Posterior vena cava (tissue), 2 donors: ENCODE results near the gene PHPT1. TPM values are rescaled to one million over a fixed set of nuclear protein-coding genes. Genes with fewer than 3 reads are reported as not detected.
"Not testable (repeated sequence)": the region's sequence is repeated elsewhere in the genome, so short reads cannot be mapped to it uniquely, and the experiment has no call there.

Experiments used
- DNase-seq: peaks from one replicate; pipeline ENCODE4 v3.0.0-alpha.2; 2020; ENCODE audit warnings: low spot score
- intact Hi-C, 2 donors: fragments of 100-400 bp; cut with DNase I; formaldehyde crosslinking; loops; one replicate each; pipeline versions ENCODE4 v1.14.1 to v1.14.2; 2022 to 2023
- total RNA-seq, 2 donors: library from RNA; stranded (reverse); fragmentation: NEBNext Ultra II Directional; extraction: Animal tissue kit (Norgen Biotek cat#: 25700); gene quantifications; one replicate each; pipeline ENCODE4 v1.2.1, GENCODE V29; 2021
- donor health status: DM: yes; HTN: yes; CAD: no.
- donor health status: DM: yes; HTN: yes; CAD: no.

Gene PHPT1
- total RNA-seq, 2 donors from 2014 or later = 71.7 to 87.9 TPM

DNA sequence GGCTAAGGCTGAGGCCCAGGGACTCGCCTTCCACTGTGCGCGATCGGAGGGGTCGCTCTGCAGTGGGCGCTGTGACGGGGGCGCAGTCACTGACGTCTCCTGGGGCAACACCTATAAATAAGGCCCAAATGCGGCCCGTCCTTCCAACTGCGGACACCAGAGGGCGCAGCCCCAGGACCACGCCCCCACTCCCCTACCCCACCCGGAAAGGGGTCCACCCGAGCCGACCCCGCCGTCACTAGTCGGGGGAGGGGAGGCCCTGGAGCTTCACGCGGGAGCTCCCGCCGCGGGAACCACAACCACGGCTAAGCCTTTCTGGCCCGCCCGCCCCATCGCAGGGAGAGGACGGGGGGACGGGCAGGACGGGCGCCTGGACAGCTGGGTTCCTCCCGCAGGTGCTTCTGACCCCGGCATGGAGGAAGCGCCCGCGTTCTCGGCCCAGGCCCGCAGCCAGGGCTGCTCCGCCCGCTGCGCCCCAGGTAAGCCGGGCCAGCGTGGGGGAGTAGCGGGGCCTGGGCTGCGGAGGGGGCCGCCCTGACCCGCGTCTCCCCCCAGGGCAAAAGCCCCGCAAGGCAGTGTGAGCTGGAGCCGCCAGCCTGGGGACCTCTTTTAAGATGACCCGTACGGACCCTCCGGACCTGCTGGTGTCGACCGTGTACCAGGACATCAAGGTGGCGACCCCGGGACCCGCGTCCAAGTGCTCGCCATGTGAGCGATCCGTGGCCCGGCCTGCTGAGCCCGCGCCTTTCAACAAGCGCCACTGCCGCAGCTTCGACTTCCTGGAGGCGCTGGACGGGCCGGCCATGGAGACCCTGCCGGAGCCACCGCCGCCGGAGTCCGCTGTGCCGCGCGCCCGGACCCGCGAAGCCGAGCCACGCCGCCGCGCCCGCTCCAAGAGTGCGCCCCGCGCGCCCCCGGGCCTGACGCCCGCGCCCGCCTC is 5.1 kb upstream of the PHPT1 start:
- intact Hi-C loops = loop anchor here in 1 of 2 donors (5.0 to 10.0 kb wide), 2 partner anchors 98 to 191 kb away; partner anchors contain the start of genes FBXW5 and FUT7
- not testable (repeated sequence) for DNase-seq

- intact Hi-C loops = loop anchor here in 1 of 2 donors (5.0 to 10.0 kb wide), 2 partner anchors 97 to 190 kb away; partner anchors contain the start of genes FBXW5 and FUT7
- DNase-seq = no peak
These were observed 4.3 kb upstream of the PHPT1 start for GRCh38 chr9:136844761-136845464.

GRCh38 chr9:136845465-136846260 is 3.5 kb upstream of the PHPT1 start:
- no peak for DNase-seq
- intact Hi-C loops = loop anchor here in 1 of 2 donors (10.0 kb wide), 1 partner anchor 189 kb away; the partner anchor contains the start of gene FUT7

- no peak for DNase-seq
- intact Hi-C loops = loop anchor here in 1 of 2 donors (10.0 kb wide), 1 partner anchor 188 kb away; the partner anchor contains the start of gene FUT7
These were observed 2.7 kb upstream of the PHPT1 start for GRCh38 chr9:136846376-136847087.

DNA sequence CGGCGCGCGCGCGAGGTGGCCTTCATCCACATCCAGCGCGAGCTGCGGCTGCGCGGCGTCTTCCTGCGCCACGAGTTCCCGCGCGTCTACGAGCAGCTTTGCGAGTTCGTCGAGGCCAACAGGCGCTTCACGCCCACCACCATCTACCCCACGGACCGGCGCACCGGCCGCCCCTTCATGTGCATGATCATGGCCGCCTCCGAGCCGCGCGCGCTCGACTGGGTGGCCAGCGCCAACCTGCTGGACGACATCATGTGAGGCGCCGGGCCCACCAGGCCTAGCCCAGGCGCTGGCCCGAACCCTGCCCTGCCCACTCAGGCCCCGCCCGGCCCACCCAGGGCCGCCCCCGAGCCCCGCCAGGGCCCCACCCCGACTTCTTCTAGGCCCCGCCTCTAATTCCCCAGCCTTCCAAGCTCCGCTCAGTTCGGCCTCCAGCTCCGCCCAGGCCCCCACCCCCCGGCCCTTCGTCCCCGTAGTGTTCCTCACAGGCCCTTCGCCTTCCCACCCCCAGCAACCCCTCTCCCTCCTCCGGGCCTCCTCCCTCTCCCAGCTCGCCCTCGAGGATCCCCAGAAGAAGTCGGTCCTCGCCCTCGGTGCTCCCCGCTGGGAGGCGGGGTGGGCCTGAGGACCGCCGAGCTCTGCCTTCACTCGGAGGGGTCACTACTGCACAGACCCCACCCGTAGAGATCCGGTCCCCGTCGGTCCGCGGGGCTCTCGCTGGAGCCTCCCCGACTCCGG is 2.0 kb upstream of the PHPT1 start:
- DNase-seq = no peak

GRCh38 chr9:136847826-136848392 is 1.3 kb upstream of the PHPT1 start:
- peak; percentile 96 for DNase-seq

More for the DNA sequence above, 2.0 kb upstream of the PHPT1 start:
- intact Hi-C loops = loop anchor here in 1 of 2 donors (10.0 kb wide), 1 partner anchor 188 kb away; the partner anchor contains the start of gene FUT7

DNA sequence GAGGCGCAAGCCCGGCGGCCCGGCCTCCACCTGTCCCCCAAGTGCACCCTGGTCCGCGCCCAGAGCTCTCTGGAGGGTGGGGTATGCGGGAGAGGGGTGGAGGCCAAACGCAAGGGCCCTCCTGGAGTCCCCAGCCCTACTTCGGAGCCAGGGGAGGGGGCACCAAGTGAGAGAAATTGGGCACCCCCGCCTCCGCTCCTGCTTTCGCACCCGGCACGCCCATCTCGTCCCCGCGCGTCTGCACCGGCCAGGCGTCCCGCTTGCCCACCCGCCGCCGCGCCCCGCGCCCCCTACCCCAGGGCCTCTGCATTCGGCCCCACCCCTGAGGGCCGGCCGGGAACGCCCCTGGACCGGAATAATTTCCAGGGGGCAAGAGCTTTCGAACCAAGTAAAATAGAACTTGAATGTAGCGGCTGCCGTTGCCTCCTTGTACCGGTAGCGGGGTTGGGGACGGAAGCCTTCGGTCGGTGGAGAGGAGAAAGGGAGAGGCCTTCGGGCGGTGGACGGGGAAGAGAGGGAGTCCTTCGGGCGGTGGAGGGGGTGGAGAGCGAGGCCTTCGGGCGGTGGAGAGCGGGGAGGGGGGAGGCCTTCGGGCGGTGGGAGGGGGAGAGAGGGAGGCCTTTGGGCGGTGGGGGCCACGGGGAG is 694 bp upstream of the PHPT1 start:
- intact Hi-C loops = loop anchor here in 1 of 2 donors (10.0 kb wide), 1 partner anchor 186 kb away; the partner anchor contains the start of gene FUT7

More at GRCh38 chr9:136847826-136848392, 1.3 kb upstream of the PHPT1 start:
- intact Hi-C loops = loop anchor here in 1 of 2 donors (10.0 kb wide), 1 partner anchor 187 kb away; the partner anchor contains the start of gene FUT7

DNA sequence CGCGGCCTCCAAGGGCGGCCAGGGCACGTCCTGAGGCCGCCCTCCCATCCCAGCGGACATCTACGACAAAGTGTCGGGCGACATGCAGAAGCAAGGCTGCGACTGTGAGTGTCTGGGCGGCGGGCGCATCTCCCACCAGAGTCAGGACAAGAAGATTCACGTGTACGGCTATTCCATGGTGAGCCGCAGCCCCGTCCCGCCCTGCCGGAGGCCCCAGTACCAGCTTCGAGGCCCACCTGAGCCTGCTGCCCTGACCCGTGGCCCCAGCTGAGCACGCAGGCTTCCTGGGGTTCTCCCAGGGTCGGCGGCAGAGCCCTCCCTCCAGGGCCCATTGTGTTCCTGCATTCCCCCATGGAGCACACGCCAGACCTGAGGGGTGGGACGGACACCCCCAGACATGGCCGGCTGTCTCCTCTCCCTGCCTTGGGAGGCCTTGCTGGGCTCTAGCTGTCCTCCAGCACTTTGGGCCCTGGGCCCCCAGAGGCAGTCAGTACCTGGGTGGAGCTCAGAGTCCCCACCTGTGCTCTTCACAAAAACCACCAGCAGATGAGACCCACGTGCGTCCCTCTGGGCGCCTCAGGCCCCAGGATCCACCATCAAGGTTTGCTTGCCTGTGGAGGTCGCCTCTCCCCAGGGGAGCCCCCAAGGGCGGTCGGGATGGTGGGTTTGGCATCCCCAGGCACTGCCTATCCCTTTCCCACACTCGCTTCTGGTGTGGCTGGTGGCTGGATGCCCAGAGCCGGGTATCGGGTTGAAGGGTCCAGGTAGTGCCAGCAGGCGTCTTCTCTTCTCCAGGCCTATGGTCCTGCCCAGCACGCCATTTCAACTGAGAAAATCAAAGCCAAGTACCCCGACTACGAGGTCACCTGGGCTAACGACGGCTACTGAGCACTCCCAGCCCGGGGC is 1.0 kb downstream of the PHPT1 start:
- DNase-seq = no peak
- intact Hi-C loops = loop anchor here in 1 of 2 donors (10.0 kb wide), 1 partner anchor 185 kb away; the partner anchor contains the start of gene FUT7

More for the DNA sequence above, 694 bp upstream of the PHPT1 start:
- no peak for DNase-seq

DNA sequence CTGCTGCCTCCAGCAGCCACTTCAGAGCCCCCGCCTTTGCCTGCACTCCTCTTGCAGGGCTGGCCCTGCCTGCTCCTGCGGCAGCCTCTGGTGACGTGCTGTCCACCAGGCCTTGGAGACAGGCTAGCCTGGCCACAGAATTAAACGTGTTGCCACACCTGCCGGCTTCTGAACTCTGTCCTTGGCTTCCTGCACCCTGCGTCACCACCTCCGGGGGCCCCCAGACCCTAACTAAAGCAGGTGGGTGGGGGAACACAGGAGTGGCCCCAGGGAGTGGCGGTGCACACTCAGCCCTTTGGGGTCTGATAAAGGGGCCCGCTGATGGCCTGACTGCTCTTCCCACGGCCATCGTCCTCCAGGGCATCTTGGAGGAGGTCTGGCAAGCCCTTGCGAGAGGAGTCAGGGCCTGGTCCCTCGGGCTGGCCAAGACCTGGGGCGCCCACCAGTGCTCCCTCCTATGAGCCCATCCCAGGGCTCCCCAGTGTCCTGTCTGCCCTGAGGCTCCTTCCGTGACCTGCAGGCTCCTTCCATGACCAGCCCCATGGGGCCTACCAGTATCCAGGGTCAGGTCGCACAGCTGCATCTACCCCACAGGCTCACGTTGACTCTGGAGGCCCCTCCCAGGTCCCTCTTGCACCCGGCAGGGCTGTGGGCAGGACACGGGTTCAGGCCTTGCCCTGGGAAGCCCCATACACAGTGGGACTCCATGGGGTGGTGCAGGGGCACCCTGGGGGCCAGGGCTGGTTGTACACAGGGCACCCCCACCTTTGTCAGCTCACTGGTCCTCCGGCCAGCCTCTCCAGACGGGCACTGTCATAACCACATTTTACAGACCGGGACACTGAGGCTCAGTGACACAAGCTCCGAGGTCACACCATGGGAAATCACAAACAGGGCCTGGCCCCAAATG is 1.9 kb downstream of the PHPT1 start:
- DNase-seq = no peak
- intact Hi-C loops = no loop called here

GRCh38 chr9:136851941-136852663 is 2.9 kb downstream of the PHPT1 start, which contains the start of gene MAMDC4:
MAMDC4 (plus strand) TSS chr9:136852346; CDS start chr9:136852417, 71 bp downstream.
- no peak for DNase-seq
- intact Hi-C loops = no loop called here

DNA sequence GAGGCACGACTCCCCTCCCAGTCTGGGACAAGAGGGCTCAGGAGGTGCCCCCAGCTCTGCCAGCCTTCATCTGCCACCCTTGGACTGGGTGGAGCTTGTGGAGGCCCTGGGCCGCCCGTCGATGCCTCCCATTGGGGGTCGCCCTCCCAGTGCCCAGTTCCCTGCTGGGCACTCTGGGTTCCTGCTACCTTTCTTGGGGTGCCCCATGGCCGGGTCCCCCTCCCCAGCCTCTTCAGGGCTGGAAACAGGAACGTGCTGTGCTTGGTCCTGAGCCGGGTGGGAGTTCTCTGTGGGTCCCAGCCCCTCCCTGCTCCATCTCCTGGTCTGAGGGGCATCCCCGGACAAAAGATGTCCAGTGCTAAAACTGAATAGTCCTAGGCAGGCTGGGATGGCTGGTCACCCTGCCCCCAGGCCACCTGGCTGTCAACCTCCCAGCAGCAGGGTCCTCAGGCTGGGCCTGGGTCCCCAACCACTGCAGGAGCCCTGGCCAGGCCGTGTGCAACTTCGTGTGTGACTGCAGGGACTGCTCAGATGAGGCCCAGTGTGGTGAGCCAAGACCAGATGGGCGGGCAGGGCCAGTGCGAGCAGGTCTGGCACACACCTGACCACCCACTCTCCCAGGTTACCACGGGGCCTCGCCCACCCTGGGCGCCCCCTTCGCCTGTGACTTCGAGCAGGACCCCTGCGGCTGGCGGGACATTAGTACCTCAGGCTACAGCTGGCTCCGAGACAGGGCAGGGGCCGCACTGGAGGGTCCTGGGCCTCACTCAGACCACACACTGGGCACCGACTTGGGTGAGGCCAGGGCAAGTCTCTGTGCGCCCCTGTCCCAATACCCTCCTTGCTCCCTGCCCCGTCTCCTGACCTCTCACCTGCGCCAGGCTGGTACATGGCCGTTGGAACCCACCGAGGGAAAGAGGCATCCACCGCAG is 3.7 kb downstream of the PHPT1 start:
- no peak for DNase-seq
- intact Hi-C loops = no loop called here

- intact Hi-C loops = no loop called here
- no peak for DNase-seq
These were observed 4.4 kb downstream of the PHPT1 start for GRCh38 chr9:136853596-136854112.
